ENCODE data around the gene C19orf44.

- TF ChIP-seq CTCF (IDR thresholded peaks at IDR 0.05), result no peak
- TF ChIP-seq POLR2A (IDR thresholded peaks at IDR 0.05), result no peak
Observed at GRCh38 chr19:16470541-16470910, 25.7 kb upstream of the C19orf44 start.
